ENCODE data around the gene FAM174B. TPM values are rescaled to one million over a fixed set of nuclear protein-coding genes. Genes with fewer than 3 reads are reported as not detected.
A peak's percentile ranks its signal among the peaks of the same experiment; 100 is the strongest.

The FAM174B gene
- total RNA-seq, 1 donor: 5.1 TPM

- Histone ChIP-seq H2AFZ (ENCODE audit: low read length) (no peak overlapping the region), H3K27ac (ENCODE audit: low read depth, low read length) (no peak overlapping the region), H3K79me2 (ENCODE audit: insufficient read depth, low read length) (no peaks in the 10 kb centered on the region), H4K20me1 (ENCODE audit: insufficient read depth, low read length) (no peaks in the 10 kb centered on the region), H3K36me3 (ENCODE audit: insufficient read depth, low read length) (no peaks in the 10 kb centered on the region), H3K4me1 (ENCODE audit: insufficient read depth, low read length) (peaks cover 3% of the 10 kb centered on the region), H3K27me3 (ENCODE audit: insufficient read depth, low read length) (no peaks in the 10 kb centered on the region), H3K4me2 (ENCODE audit: insufficient read depth, low read length) (no peak overlapping the region), H3K4me3 (ENCODE audit: insufficient read depth, low read length) (no peak overlapping the region), H3K9me3 (ENCODE audit: low read depth, low read length) (no peaks in the 10 kb centered on the region)
- TF ChIP-seq, protein P1, sequence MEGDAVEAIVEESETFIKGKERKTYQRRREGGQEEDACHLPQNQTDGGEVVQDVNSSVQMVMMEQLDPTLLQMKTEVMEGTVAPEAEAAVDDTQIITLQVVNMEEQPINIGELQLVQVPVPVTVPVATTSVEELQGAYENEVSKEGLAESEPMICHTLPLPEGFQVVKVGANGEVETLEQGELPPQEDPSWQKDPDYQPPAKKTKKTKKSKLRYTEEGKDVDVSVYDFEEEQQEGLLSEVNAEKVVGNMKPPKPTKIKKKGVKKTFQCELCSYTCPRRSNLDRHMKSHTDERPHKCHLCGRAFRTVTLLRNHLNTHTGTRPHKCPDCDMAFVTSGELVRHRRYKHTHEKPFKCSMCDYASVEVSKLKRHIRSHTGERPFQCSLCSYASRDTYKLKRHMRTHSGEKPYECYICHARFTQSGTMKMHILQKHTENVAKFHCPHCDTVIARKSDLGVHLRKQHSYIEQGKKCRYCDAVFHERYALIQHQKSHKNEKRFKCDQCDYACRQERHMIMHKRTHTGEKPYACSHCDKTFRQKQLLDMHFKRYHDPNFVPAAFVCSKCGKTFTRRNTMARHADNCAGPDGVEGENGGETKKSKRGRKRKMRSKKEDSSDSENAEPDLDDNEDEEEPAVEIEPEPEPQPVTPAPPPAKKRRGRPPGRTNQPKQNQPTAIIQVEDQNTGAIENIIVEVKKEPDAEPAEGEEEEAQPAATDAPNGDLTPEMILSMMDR (IDR thresholded peaks at IDR 0.05; ENCODE audit: extremely low read depth, low read depth, low read length): no peak
- no peak for DNase-seq (ENCODE audit: insufficient read length, low spot score, missing footprints)
Measured at GRCh38 chr15:92625251-92625980, 30.2 kb downstream of the FAM174B start.

GRCh38 chr15:92624401-92624991 lies 31.1 kb downstream of the FAM174B start:
- no peaks in the 10 kb centered on the region for H4K20me1 ChIP-seq (ENCODE audit: insufficient read depth, low read length)
- H2AFZ ChIP-seq (ENCODE audit: low read length): peak overlapping the region; percentile 35
- no peaks in the 10 kb centered on the region for H3K27me3 ChIP-seq (ENCODE audit: insufficient read depth, low read length)
- no peaks in the 10 kb centered on the region for H3K36me3 ChIP-seq (ENCODE audit: insufficient read depth, low read length)
- no peak overlapping the region for H3K4me2 ChIP-seq (ENCODE audit: insufficient read depth, low read length)
- peaks cover 3% of the 10 kb centered on the region for H3K4me1 ChIP-seq (ENCODE audit: insufficient read depth, low read length)
- TF ChIP-seq, protein P1 (IDR thresholded peaks at IDR 0.05; ENCODE audit: extremely low read depth, low read depth, low read length): no peak
- no peak for DNase-seq (ENCODE audit: insufficient read length, low spot score, missing footprints)
- no peaks in the 10 kb centered on the region for H3K9me3 ChIP-seq (ENCODE audit: low read depth, low read length)
- no peak overlapping the region for H3K4me3 ChIP-seq (ENCODE audit: insufficient read depth, low read length)
- H3K79me2 ChIP-seq (ENCODE audit: insufficient read depth, low read length): no peaks in the 10 kb centered on the region
- H3K27ac ChIP-seq (ENCODE audit: low read depth, low read length): no peak overlapping the region

DNA sequence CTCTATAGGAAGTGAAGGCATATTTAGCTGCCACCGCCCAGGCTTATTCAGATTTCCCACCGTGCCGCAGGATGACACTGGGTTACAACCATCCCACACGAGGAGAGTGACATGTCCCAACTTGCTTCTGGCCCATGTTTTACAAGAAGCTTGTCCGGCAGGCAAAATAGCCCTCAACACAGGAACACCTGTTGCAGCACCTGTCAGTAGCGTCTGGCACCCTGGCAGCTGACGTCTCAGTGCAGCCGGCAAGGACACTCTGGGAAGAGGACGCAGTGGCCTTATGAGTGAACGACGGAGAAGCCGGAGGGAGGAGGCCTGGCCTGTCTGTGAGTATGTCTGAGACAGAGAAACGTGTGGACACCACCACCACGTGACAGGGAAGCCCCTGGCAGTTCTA lies 32.1 kb downstream of the FAM174B start:
- no peak for DNase-seq (ENCODE audit: insufficient read length, low spot score, missing footprints)
- no peaks in the 10 kb centered on the region for H3K36me3 ChIP-seq (ENCODE audit: insufficient read depth, low read length)
- no peaks in the 10 kb centered on the region for H3K27me3 ChIP-seq (ENCODE audit: insufficient read depth, low read length)
- no peak overlapping the region for H2AFZ ChIP-seq (ENCODE audit: low read length)
- H3K79me2 ChIP-seq (ENCODE audit: insufficient read depth, low read length): no peaks in the 10 kb centered on the region
- TF ChIP-seq, protein P1 (IDR thresholded peaks at IDR 0.05; ENCODE audit: extremely low read depth, low read depth, low read length): no peak
- no peaks in the 10 kb centered on the region for H3K9me3 ChIP-seq (ENCODE audit: low read depth, low read length)
- no peak overlapping the region for H3K27ac ChIP-seq (ENCODE audit: low read depth, low read length)
- peaks cover 3% of the 10 kb centered on the region for H3K4me1 ChIP-seq (ENCODE audit: insufficient read depth, low read length)
- no peak overlapping the region for H3K4me3 ChIP-seq (ENCODE audit: insufficient read depth, low read length)
- no peak overlapping the region for H3K4me2 ChIP-seq (ENCODE audit: insufficient read depth, low read length)
- H4K20me1 ChIP-seq (ENCODE audit: insufficient read depth, low read length): no peaks in the 10 kb centered on the region

GRCh38 chr15:92621972-92622533 lies 33.5 kb downstream of the FAM174B start:
- H3K36me3 ChIP-seq (ENCODE audit: insufficient read depth, low read length): no peaks in the 10 kb centered on the region
- no peak overlapping the region for H3K4me2 ChIP-seq (ENCODE audit: insufficient read depth, low read length)
- DNase-seq (ENCODE audit: insufficient read length, low spot score, missing footprints): no peak
- no peaks in the 10 kb centered on the region for H3K9me3 ChIP-seq (ENCODE audit: low read depth, low read length)
- peaks cover 3% of the 10 kb centered on the region for H3K4me1 ChIP-seq (ENCODE audit: insufficient read depth, low read length)
- no peak overlapping the region for H2AFZ ChIP-seq (ENCODE audit: low read length)
- H3K79me2 ChIP-seq (ENCODE audit: insufficient read depth, low read length): no peaks in the 10 kb centered on the region
- no peak overlapping the region for H3K4me3 ChIP-seq (ENCODE audit: insufficient read depth, low read length)
- H3K27ac ChIP-seq (ENCODE audit: low read depth, low read length): no peak overlapping the region
- no peaks in the 10 kb centered on the region for H3K27me3 ChIP-seq (ENCODE audit: insufficient read depth, low read length)
- H4K20me1 ChIP-seq (ENCODE audit: insufficient read depth, low read length): no peaks in the 10 kb centered on the region
- TF ChIP-seq, protein P1 (IDR thresholded peaks at IDR 0.05; ENCODE audit: extremely low read depth, low read depth, low read length): no peak

Measured in osteoblast (primary cell).